GM19463 (cell line): ENCODE results near the gene HMX3.
"Not testable (repeated sequence)": the region's sequence is repeated elsewhere in the genome, so short reads cannot be mapped to it uniquely, and the experiment has no call there.

Experiments
- ATAC-seq: cut with Tn5 transposase; IDR thresholded peaks from one replicate; pipeline ENCODE4 v1.9.1; 2021; ENCODE audit warnings: mild to moderate bottlenecking, moderate library complexity; ENCODE audit not compliant: unreplicated experiment

The HMX3 gene

DNA sequence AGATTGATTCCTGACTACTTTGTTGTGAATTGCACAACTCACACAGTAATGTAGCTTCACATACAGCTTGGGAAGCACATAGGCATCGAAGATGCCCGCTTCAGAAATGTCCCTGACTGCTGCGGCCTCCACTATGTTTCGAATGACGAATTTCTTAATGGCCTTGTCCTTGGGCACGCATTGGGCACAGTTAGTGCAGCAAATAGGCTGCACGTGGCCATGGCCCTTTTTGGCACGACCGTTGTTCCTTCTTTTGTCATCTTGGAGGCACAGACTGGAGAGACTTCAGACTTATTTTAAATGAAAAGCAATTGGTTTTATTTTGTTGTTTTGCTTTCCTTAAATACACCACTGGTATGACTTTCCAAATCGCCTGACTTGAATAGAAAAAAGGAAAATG, 35.8 kb downstream of the HMX3 start:
- not testable (repeated sequence) for ATAC-seq

DNA sequence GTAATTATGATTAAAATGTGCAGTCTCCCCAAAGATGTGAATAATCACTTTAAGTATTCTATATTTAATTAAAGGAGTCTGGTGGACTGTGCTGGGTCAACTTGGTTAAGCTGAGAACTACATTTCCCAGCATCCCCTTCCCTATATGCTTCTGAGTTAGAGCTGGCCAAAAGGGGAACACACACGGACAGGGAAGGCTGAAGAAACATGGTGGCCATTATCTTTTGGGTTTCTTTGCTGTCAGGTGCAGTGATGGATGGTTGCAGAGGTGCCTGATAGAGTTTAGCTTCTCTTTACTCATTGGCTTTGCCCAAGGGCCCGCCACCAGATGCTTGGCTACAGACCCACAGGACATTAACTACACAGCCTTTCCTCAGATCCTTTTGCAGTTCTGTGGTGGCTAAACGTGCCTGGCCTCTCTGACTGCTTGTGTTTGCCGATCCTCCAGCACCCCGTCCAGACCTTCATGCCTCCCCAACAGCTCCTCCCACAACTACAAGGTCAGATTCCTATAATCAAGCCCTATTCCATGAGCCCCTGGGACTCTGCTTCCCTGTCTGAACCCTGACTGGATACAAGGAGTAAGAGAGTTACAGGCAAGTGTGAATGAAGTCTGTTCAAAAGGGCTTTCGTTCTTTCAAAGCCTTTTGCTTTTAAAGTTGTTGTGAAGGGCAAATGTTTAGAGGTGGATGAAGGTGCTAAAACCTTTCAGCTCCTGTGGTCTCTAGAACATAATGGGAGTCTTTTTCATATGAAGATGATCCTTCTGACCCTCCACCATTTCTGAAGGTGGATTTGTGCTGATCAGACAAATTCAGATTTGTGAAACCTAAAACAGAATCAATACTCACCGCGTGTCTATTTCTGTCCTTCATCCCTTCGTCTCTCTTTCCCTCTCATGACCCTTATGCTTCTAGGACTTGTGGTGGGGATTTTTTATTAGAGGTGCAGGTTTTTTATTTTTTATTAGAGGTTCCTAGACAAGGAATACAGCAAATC, 39.9 kb downstream of the HMX3 start:
- ATAC-seq, result no peak

DNA sequence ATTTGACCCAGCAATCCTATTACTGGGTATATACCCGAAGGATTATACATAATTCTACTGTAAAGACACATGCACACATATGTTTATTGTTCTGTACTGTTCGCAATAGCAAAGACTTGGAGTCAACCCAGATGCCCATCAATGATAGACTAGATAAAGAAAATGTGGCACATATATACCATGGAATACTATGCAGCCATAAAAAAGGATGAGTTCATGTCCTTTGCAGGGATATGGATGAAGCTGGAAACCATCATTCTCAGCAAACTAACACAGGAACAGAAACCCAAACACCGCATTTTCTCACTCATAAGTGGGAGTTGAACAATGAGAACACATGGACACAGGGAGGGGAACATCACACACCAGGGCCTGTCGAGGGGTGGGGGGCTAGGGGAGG, 42.6 kb downstream of the HMX3 start:
- not testable (repeated sequence) for ATAC-seq

DNA sequence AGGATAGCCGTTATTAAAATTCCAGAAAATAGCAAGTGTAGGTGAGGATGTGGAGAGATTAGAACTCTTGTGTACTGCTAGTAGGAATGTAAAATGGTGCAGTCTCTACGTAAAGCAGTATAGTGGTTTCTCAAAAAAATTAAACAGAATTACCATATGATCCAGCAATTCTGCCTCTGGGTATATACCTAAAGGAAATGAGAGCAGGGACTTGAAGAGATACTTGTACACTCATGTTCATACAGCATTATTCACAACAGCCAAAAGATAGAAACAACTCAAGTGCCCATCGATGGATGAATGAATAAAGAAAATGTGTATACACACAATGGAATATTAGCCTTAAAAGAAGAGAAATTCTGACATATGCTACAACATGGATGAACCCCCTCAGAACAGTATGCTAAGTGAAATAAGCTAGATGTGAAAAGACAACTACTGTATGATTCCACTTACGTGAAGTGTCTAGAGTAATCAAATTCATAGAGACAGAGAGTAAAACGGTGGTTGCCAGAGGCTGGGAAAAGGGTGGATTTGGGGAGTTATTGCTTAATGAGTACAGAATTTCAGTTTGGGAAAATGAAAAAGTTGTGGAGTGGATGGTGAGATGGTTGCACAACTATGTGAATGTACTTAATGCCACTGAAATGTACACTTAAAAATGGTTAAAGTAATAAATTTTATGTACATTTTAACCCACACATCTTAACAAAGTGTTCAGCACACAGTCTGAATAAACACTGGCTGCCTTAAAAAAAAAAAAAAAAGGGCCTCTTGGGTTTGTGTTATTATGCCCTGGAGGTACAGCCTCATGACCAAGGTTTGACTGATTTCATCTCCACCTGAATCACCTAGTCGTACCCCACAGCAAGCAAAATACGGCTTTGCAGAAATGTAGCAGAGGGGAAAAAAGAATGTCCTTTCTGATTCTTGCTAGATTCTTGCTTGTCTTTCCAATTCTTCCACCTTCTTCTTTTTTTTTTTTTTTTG, 44.6 kb downstream of the HMX3 start:
- ATAC-seq, result no peak

DNA sequence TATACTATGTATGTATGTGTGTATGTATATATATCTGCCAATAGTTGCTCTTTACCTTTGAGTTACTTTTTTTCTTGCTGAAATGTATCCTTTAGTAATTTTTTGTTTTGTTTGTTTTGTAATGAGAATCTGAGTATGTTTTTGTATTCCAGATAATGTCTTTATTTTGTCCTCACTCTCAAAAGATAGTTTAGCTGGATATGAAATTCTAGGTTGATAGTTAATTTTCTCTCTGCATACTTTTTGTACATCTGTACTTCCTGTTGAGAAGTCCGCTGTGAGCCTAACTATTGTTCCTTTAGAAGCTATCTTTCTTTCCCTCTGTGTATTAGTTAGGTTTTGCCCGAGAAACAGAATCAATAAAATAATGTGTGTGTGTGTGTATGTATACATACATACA, 48.0 kb downstream of the HMX3 start:
- no peak for ATAC-seq

DNA sequence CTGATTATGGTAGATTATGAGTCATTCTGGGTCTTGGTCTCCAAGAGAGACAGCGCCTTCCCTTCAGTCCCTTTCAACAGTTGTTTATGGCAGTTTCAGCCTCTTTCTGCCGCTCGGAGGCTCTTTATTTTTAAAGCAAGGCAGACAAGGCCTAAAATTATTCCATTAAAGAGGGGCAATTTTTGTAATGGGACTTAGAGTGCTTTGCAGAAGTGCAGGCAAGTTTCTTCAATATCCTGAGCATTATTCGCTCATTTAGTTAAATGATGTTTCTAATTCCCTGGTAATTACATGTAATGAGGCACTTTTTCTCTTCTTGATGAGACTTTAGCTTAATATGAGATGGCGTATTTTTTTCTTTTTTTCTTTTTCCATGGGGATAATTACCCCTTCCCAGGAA, 52.0 kb downstream of the HMX3 start:
- no peak for ATAC-seq
